Measurements from ENCODE around the gene PRKAB1. TPM values are rescaled to one million over a fixed set of nuclear protein-coding genes. Genes with fewer than 3 reads are reported as not detected.
A peak's percentile ranks its signal among the peaks of the same experiment; 100 is the strongest.

The PRKAB1 gene
- total RNA-seq, 2 donors from 2014 or later: 19.0 to 31.9 TPM

DNA sequence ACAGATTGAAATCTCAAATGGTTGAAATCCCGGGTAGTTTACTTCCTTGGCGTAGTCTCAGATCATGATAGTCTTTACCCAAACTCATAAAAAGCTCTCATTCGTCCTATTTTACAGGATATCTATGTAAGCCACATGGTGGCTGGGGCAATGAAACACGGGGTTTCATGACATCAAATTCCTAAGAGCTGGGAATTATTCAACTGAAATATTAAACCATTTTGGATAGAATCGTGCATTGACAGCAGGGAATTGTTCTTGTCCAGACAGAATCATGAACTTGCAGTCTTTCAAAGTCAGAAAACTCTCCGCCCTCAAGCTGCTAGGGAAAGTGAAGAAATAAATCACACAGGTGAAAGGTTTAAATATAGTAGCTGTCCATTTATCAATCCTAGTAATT lies 33.2 kb upstream of the PRKAB1 start:
- no peak overlapping the region for H3K27ac ChIP-seq
- no peak for ATAC-seq (ENCODE audit: insufficient number of reproducible peaks, low FRiP score, low read depth)
- no peaks in the 10 kb centered on the region for H3K4me1 ChIP-seq (ENCODE audit: control insufficient read depth in 1 of 2, low read depth in 2 of 2)
- H3K27me3 ChIP-seq (replicated peaks; ENCODE audit: insufficient read depth): no peaks in the 10 kb centered on the region
- TF ChIP-seq, protein P1, sequence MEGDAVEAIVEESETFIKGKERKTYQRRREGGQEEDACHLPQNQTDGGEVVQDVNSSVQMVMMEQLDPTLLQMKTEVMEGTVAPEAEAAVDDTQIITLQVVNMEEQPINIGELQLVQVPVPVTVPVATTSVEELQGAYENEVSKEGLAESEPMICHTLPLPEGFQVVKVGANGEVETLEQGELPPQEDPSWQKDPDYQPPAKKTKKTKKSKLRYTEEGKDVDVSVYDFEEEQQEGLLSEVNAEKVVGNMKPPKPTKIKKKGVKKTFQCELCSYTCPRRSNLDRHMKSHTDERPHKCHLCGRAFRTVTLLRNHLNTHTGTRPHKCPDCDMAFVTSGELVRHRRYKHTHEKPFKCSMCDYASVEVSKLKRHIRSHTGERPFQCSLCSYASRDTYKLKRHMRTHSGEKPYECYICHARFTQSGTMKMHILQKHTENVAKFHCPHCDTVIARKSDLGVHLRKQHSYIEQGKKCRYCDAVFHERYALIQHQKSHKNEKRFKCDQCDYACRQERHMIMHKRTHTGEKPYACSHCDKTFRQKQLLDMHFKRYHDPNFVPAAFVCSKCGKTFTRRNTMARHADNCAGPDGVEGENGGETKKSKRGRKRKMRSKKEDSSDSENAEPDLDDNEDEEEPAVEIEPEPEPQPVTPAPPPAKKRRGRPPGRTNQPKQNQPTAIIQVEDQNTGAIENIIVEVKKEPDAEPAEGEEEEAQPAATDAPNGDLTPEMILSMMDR (IDR thresholded peaks at IDR 0.05): no peak
- no peaks in the 10 kb centered on the region for H3K9me3 ChIP-seq
- H3K36me3 ChIP-seq: no peaks in the 10 kb centered on the region
- H3K4me3 ChIP-seq: no peak overlapping the region
- no peak for DNase-seq (ENCODE audit: low spot score)

DNA sequence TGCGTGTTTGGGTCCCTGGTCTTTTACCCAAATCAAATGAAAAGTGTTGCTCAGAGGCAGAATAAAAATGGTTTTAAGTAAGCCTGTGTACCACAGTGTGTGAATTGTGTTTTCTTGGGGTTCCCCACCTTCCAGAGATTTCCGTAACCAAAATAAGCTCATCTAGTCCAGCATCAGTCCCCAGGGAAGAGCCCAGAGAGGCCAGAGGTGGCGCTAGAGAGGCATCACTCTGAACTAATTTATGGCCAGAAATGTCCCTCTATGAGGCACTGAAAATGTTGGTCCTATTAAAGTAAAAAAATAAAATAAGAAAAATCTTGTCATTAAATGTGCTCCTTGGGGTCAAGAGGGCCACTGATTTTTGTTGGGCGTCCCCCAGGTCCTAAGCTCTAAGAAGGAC lies 24.9 kb upstream of the PRKAB1 start:
- Histone ChIP-seq H3K36me3 (no peaks in the 10 kb centered on the region), H3K9me3 (no peaks in the 10 kb centered on the region), H3K4me1 (ENCODE audit: control insufficient read depth in 1 of 2, low read depth in 2 of 2) (no peaks in the 10 kb centered on the region), H3K27me3 (replicated peaks; ENCODE audit: insufficient read depth) (no peaks in the 10 kb centered on the region), H3K27ac (no peak overlapping the region), H3K4me3 (no peak overlapping the region)
- ATAC-seq (ENCODE audit: insufficient number of reproducible peaks, low FRiP score, low read depth) (no peak), DNase-seq (ENCODE audit: low spot score) (no peak)
- TF ChIP-seq, protein P1 (IDR thresholded peaks at IDR 0.05): no peak

DNA sequence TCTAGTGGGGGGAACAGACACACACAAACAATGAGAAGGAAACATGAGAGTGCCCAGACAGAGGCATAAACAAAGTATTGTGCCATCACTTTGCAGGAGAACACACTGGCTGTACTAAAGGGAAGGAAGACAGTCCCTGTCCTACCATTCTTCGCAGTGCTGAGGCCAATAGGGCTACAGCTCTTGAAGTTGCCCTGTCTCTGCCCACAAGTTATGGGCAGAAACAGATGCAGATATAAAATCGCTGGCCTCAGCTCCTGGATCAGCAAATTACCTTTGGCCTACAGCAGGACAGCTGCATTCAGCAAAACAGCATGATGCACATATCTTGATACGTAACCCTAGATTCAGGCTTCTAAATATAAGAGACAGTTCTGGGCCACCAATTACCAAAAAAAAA lies 23.0 kb upstream of the PRKAB1 start:
- H3K36me3 ChIP-seq: no peaks in the 10 kb centered on the region
- H3K27ac ChIP-seq: no peak overlapping the region
- no peak for DNase-seq (ENCODE audit: low spot score)
- no peak for ATAC-seq (ENCODE audit: insufficient number of reproducible peaks, low FRiP score, low read depth)
- no peaks in the 10 kb centered on the region for H3K27me3 ChIP-seq (replicated peaks; ENCODE audit: insufficient read depth)
- H3K9me3 ChIP-seq: no peaks in the 10 kb centered on the region
- no peak overlapping the region for H3K4me3 ChIP-seq
- no peaks in the 10 kb centered on the region for H3K4me1 ChIP-seq (ENCODE audit: control insufficient read depth in 1 of 2, low read depth in 2 of 2)
- TF ChIP-seq, protein P1 (IDR thresholded peaks at IDR 0.05): no peak

DNA sequence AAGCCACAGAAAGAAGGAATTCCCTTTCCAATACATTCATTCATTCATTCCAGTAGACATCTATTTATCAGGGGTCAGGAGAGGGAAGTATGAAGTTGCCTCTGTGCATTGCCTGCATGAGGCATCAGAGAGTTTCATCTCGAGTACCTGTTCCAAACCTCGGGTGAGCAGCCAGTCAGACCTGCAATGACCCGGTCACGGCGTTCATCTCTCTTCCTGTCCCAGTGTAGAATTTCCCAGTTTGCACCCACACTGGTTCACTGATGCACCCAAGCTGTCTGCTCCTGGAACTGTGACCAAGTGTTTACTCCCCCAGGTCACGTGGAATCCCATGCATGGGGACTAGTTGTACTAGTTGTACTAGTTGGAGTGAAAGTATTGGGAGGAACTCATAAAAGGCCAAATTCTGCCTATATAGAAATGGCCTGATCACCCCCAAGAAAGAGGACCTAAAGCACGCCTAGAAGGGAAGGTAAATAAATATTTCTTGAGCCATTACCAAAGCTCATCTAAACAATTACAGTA lies 22.3 kb upstream of the PRKAB1 start:
- Histone ChIP-seq H3K27ac (no peak overlapping the region), H3K27me3 (replicated peaks; ENCODE audit: insufficient read depth) (no peaks in the 10 kb centered on the region), H3K4me3 (no peak overlapping the region), H3K4me1 (ENCODE audit: control insufficient read depth in 1 of 2, low read depth in 2 of 2) (no peaks in the 10 kb centered on the region), H3K9me3 (no peaks in the 10 kb centered on the region), H3K36me3 (no peaks in the 10 kb centered on the region)
- ATAC-seq (ENCODE audit: insufficient number of reproducible peaks, low FRiP score, low read depth) (no peak), DNase-seq (ENCODE audit: low spot score) (no peak)
- TF ChIP-seq, protein P1 (IDR thresholded peaks at IDR 0.05): no peak

DNA sequence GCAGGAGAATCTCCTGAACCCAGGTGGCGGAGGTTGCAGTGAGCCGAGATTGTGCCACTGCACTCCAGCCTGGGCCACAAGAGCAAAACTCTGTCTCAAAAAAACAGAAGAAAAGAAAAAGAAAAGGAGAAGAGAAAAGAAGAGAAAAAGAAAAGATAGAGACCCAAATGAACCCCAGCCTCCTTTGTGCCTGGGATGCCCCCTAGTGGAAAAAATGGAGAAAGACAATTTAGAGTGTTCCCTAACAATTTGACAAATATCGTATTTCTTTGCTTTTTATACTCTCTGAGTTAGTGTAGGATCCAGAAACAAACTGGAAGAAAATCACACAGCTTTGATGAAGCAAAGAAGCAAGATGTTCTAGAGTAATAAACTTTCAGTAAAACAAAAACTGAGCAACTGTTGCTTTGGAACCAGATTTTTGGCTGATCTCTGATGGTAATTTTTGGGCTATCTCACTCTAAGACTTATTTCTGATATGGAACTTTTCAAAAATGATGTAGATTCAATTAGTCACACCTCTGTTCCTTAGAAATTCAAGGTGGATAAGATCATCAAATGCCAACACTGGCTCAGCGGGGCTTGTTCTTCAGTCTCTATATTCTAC lies 18.6 kb upstream of the PRKAB1 start:
- TF ChIP-seq, protein P1 (IDR thresholded peaks at IDR 0.05): peak; percentile 14
- H3K27me3 ChIP-seq (replicated peaks; ENCODE audit: insufficient read depth): no peaks in the 10 kb centered on the region
- ATAC-seq (ENCODE audit: insufficient number of reproducible peaks, low FRiP score, low read depth) (no peak), DNase-seq (ENCODE audit: low spot score) (no peak)
- H3K4me1 ChIP-seq (ENCODE audit: control insufficient read depth in 1 of 2, low read depth in 2 of 2): no peaks in the 10 kb centered on the region
- H3K27ac ChIP-seq: no peak overlapping the region
- no peaks in the 10 kb centered on the region for H3K36me3 ChIP-seq
- H3K4me3 ChIP-seq: no peak overlapping the region
- H3K9me3 ChIP-seq: peaks cover 5% of the 10 kb centered on the region

All from thoracic aorta (tissue), 2 donors.